Esophagus squamous epithelium (tissue), 4 donors: ENCODE measurements around the gene RPA1.

Experiments used
- POLR2A ChIP-seq, 4 donors: fragments of 450-650 bp; IDR thresholded peaks; one replicate each; pipeline ENCODE4 v1.6.1; 2017; ENCODE audit warnings: antibody characterized with exemption in 4 of 4, mild to moderate bottlenecking in 4 of 4, moderate library complexity in 3 of 4
- TF ChIP-seq, protein P1 (sequence below), 6 experiments: fragments of 450-650 bp in 4 of 6; fragments of 200-600 bp in 2 of 6; sonication (generic) in 2 of 6; IDR thresholded peaks; one replicate each; pipeline ENCODE4 v1.5.1; 2016 to 2019; ENCODE audit warnings: antibody characterized with exemption in 6 of 6, mild to moderate bottlenecking in 4 of 6, moderate library complexity in 4 of 6

DNA sequence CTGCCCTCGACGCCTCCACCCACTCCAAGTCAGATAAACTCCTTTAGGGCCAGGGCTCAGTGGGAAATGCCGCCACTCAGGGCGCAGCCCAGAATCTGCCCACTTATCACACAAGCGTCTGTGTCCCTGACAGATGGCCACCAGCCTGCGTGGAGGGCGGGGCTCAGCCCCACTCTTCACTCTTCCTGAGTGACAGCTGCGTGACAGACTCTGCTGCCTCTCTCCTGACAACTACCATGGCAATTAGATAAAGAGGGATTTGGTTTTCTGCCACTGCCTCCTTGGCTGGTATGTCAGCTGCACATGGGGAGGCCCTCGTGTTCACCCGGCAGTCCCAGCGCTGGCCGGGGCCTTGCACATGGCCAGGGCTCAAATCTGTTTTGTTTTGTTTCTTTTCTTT, 99.2 kb downstream of the RPA1 start:
- TF ChIP-seq, protein P1, sequence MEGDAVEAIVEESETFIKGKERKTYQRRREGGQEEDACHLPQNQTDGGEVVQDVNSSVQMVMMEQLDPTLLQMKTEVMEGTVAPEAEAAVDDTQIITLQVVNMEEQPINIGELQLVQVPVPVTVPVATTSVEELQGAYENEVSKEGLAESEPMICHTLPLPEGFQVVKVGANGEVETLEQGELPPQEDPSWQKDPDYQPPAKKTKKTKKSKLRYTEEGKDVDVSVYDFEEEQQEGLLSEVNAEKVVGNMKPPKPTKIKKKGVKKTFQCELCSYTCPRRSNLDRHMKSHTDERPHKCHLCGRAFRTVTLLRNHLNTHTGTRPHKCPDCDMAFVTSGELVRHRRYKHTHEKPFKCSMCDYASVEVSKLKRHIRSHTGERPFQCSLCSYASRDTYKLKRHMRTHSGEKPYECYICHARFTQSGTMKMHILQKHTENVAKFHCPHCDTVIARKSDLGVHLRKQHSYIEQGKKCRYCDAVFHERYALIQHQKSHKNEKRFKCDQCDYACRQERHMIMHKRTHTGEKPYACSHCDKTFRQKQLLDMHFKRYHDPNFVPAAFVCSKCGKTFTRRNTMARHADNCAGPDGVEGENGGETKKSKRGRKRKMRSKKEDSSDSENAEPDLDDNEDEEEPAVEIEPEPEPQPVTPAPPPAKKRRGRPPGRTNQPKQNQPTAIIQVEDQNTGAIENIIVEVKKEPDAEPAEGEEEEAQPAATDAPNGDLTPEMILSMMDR (IDR thresholded peaks at IDR 0.05) = no peak
- TF ChIP-seq POLR2A (IDR thresholded peaks at IDR 0.05) = no peak
